ENCODE data around the gene TBC1D10A.

Gene TBC1D10A, protein sequence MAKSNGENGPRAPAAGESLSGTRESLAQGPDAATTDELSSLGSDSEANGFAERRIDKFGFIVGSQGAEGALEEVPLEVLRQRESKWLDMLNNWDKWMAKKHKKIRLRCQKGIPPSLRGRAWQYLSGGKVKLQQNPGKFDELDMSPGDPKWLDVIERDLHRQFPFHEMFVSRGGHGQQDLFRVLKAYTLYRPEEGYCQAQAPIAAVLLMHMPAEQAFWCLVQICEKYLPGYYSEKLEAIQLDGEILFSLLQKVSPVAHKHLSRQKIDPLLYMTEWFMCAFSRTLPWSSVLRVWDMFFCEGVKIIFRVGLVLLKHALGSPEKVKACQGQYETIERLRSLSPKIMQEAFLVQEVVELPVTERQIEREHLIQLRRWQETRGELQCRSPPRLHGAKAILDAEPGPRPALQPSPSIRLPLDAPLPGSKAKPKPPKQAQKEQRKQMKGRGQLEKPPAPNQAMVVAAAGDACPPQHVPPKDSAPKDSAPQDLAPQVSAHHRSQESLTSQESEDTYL

DNA sequence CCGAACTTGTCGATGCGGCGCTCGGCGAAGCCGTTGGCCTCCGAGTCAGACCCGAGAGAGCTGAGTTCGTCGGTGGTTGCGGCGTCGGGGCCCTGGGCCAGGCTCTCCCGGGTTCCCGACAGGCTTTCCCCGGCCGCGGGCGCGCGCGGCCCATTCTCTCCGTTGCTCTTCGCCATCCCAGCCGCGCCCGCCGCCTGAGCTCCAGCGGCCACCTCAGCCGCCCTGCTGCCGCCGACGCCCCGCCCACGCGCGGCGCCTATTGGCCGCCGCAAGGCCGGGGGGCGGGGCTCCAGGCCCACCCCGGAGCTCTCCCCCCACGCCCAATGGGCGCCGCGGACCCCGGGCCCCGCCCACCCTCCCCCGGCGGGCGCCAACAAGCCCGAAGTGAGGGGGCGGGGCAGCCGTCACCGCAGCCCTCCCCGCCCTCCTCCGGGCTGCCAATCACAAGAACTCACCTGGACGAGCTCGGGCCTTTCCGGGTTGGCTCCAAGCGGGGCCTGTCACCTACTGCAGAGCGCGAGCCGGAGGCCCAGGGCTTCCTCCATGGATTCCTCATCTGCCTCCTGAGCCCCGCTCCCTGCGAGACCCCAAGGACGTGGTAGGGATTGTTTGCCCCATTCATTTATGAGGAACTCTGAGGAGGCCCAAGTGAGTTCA, at the start of gene TBC1D10A:
Gene TBC1D10A (minus strand): TSS at position 236 of the 657 bp plus-strand sequence. CDS start 60 bp downstream, at position 176.
- Mint-ChIP-seq H3K9me3 (peaks cover 4% of the 10 kb centered on the region), H3K27ac (peak within 1 kb of the TSS; percentile 88), H3K27me3 (no peaks in the 10 kb centered on the region), H3K4me3 (peak within 1 kb of the TSS; percentile 92), H3K4me1 (peaks cover 50% of the 10 kb centered on the region), H3K36me3 (peaks cover 41% of the 10 kb centered on the region)
- DNase-seq, result peak; percentile 96
- CTCF ChIA-PET, result interaction anchor here (7.4 kb wide), 1 partner anchor 38 kb away, joined by 62 read pairs; the partner anchor contains the start of gene CASTOR1

DNA sequence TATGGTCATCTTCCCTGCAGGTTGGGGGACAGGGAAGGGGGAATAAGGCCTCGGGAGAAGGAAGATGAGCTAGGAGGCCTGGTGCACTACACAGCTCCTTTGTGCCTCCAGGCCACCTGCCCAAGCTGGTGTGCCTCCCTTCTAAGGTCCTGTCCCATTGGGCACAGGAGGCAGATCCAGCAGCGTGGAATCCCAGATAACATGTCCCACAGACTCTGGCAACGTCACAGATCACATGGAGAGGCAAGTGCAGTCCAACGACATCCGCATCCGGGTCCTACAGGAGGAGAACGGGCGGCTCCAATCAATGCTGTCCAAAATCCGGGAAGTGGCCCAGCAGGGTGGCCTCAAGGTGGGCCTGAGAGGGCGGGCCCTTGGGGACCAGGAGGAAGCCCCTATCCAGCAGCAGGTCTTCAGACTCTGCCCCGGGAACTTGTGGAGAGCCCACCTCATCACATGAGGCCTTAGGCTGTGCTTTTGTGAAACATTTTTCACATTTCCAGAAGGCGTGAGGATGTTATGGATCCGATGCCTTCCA, 48.6 kb upstream of the TBC1D10A start:
- Mint-ChIP-seq H3K36me3 (no peaks in the 10 kb centered on the region), H3K9me3 (no peaks in the 10 kb centered on the region), H3K4me1 (no peaks in the 10 kb centered on the region), H3K27me3 (peaks cover 2% of the 10 kb centered on the region), H3K4me3 (no peak overlapping the region), H3K27ac (no peak overlapping the region)
- no peak for DNase-seq
- CTCF ChIA-PET, result interaction anchor here (1.1 kb wide), 1 partner anchor 87 kb away, joined by 3 read pairs; no protein-coding TSS in a partner anchor

DNA sequence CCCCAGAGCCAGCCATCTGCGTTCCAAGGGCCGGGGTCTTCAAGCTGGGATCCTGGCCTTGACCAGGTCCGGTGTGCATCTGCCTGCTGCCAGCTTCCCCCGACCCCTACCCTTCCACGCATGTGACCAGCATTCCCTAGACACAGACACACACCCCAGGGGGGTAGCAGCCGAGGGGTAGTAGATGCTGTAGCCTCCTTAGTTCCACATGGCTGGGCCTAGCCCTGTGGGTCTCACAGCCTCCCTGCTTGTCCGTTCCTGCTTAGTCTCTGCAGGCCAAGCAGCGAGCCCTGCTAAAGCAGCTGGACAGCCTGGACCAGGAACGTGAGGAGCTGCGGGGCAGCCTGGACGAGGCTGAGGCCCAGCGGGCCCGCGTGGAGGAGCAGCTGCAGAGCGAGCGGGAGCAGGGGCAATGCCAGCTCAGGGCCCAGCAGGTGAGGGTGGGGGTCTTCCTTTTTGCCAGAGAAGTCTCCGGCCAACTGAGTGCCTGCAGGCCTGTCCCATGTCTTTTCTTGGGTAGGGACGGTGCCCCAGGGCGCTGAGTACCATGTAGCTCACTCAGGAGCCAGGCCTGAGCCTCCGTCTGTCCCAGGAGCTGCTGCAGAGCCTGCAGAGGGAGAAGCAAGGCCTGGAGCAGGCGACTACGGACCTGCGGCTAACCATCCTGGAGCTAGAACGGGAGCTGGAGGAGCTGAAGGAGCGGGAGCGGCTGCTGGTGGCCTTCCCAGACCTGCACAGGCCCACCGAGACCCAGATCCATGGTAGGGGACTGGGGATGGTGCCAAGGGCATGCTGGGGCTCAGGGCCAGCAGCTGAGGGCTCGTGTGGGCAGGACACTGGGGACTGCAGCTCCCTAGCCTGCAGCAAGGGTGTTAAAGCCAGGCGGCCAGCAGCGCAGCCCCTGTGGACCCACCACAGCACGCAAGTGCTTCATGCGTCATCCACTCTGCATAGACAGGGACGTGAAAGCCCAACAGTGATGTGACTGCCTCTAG, 46.9 kb upstream of the TBC1D10A start:
- CTCF ChIA-PET, result interaction anchor here (0.6 kb wide), 1 partner anchor 36 kb away, joined by 3 read pairs; no protein-coding TSS in a partner anchor
- H3K27ac Mint-ChIP-seq, result no peak overlapping the region
- no peaks in the 10 kb centered on the region for H3K27me3 Mint-ChIP-seq
- H3K36me3 Mint-ChIP-seq, result no peaks in the 10 kb centered on the region
- no peaks in the 10 kb centered on the region for H3K4me1 Mint-ChIP-seq
- H3K9me3 Mint-ChIP-seq, result no peaks in the 10 kb centered on the region
- H3K4me3 Mint-ChIP-seq, result no peak overlapping the region
- no peak for DNase-seq

DNA sequence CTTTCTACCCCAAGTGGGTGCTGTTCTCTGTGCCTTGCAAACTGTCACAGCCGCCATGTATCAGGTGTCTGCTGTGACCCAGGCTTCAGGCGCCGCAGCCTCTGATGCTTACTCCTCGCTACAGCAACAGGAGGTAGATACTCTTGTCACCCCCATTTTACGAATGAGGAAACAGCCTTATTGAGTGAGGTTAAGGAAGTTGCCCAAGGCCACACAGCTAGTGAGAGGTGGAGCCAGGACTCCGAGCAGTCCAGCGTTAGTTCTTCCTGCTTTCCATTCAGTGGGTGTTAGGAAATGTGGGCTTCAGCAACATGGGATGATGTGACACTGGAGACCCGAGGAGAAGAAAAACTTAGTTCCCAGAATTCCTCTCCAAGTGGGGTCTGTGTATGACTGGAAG, 46.2 kb upstream of the TBC1D10A start:
- Mint-ChIP-seq H3K4me3 (no peak overlapping the region), H3K4me1 (no peaks in the 10 kb centered on the region), H3K36me3 (no peaks in the 10 kb centered on the region), H3K9me3 (no peaks in the 10 kb centered on the region), H3K27me3 (no peaks in the 10 kb centered on the region), H3K27ac (no peak overlapping the region)
- no peak for DNase-seq
- CTCF ChIA-PET, result interaction anchor here (0.6 kb wide), 1 partner anchor 35 kb away, joined by 3 read pairs; no protein-coding TSS in a partner anchor

DNA sequence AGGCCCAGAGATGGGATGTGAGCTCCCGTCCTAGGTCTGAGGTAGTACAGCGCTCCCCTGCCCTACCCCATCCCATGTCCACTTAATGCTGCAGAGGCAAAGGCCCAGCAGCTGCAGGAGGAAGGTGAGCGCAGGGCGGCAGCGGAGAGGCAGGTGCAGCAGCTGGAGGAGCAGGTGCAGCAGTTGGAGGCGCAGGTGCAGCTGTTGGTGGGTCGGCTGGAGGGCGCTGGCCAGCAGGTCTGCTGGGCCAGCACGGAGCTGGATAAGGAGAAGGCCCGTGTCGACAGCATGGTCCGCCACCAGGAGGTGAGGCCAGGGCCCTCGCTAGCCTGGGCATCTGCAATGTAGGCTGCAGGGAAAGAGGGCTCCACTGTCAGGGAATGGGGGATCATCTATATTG, 45.2 kb upstream of the TBC1D10A start:
- Mint-ChIP-seq H3K27me3 (no peaks in the 10 kb centered on the region), H3K36me3 (no peaks in the 10 kb centered on the region), H3K9me3 (no peaks in the 10 kb centered on the region), H3K4me3 (no peak overlapping the region), H3K4me1 (no peaks in the 10 kb centered on the region), H3K27ac (no peak overlapping the region)
- no peak for DNase-seq
- CTCF ChIA-PET, result no interaction called here

DNA sequence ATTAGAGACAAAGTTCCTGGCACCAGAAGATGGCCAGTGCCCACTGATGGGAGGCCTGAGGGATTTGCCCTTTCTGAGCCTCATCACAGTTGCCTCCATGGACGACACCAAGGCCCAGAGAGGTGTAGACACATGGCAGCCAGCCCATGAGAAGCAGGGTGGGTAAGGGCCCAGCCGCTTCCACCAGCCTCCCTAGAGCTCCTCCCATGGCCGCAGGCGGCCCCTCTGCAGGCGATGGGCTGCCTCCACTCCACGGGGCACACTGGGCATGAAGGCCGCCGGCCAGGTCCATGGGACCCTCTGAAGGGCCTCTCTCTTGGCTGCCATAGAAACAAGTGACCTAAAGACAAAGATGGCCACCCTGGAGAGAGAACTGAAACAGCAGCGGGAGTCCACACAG, 44.6 kb upstream of the TBC1D10A start:
- Mint-ChIP-seq H3K4me3 (no peak overlapping the region), H3K27me3 (no peaks in the 10 kb centered on the region), H3K4me1 (no peaks in the 10 kb centered on the region), H3K36me3 (peaks cover 2% of the 10 kb centered on the region), H3K27ac (no peak overlapping the region), H3K9me3 (no peaks in the 10 kb centered on the region)
- CTCF ChIA-PET, result no interaction called here
- no peak for DNase-seq

DNA sequence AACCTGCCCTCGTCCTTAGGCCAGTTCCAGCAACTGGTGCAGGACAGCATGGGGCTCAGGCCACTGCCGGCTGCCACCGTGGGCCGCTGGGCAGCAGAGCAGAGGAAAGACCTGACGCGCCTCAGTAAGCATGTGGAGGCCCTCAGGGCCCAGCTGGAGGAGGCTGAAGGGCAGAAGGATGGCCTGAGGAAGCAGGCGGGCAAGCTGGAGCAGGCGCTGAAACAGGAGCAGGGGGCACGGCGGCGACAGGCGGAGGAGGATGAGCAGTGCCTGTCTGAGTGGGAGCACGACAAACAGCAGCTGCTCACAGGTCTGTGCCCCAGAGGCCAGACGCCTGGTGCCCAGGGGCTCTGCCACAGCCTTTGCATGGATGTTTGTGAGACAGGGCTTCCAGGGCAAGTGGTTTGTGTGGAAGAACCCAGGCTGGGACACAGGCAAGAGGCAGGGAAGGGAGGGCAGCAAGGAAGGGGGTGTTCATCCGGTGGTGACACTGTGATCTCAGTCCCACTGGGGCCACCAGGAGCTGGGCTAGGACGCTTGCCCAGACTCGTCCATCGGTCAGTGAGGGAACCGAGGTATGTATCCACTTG, 44.0 kb upstream of the TBC1D10A start:
- no peak overlapping the region for H3K27ac Mint-ChIP-seq
- no peaks in the 10 kb centered on the region for H3K9me3 Mint-ChIP-seq
- H3K27me3 Mint-ChIP-seq, result no peaks in the 10 kb centered on the region
- H3K36me3 Mint-ChIP-seq, result peaks cover 3% of the 10 kb centered on the region
- CTCF ChIA-PET, result no interaction called here
- DNase-seq, result no peak
- no peak overlapping the region for H3K4me3 Mint-ChIP-seq
- no peaks in the 10 kb centered on the region for H3K4me1 Mint-ChIP-seq

DNA sequence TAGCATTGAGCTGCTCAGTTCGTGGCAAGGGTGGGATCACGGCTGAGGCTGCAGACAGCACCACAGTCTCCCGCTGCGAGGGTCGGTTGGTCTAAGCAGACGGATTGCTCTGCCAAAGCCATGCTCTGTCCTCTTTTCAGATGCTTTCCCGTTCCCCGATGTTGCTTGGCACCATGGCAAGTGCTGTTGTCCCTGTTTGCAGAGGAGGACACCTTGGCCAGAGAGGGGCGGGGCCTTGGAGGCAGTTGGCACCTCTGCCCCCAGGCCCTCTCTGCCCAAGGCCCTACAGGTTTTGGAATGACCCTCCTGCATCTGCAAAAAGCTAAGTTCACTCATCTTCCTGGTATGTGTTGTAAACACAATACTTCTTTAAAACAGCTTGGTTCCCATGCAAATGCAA, 41.7 kb upstream of the TBC1D10A start:
- H3K4me3 Mint-ChIP-seq, result no peak overlapping the region
- no peaks in the 10 kb centered on the region for H3K27me3 Mint-ChIP-seq
- no peak for DNase-seq
- no peak overlapping the region for H3K27ac Mint-ChIP-seq
- CTCF ChIA-PET, result interaction anchor here (0.7 to 1.2 kb wide), 3 partner anchors 18 to 81 kb away, joined by 3 to 6 read pairs (median 3); no protein-coding TSS in a partner anchor
- H3K4me1 Mint-ChIP-seq, result no peaks in the 10 kb centered on the region
- no peaks in the 10 kb centered on the region for H3K9me3 Mint-ChIP-seq
- H3K36me3 Mint-ChIP-seq, result peaks cover 3% of the 10 kb centered on the region

DNA sequence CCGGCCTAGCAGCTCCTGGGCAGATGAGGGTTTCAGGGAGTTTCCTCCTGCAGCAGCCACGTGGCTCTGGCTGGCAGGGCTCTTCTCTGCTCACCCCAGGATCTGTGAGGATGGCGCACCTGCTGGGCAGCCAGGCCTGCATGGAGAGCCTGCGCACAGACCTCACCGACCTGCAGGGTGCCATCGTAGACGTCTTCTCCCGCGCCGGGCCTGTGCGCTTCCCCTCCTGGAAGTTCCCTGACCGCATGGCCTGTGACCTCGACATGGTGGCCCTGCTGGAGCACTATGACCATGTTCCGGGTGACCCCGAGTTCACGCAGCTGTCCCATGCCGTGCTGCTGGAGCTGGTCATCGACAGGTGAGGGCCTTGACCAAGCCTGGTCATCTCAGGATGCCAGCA, 39.1 kb upstream of the TBC1D10A start:
- no peaks in the 10 kb centered on the region for H3K9me3 Mint-ChIP-seq
- H3K36me3 Mint-ChIP-seq, result peaks cover 3% of the 10 kb centered on the region
- no peak overlapping the region for H3K27ac Mint-ChIP-seq
- no peaks in the 10 kb centered on the region for H3K27me3 Mint-ChIP-seq
- H3K4me1 Mint-ChIP-seq, result no peaks in the 10 kb centered on the region
- no peak for DNase-seq
- no peak overlapping the region for H3K4me3 Mint-ChIP-seq
- CTCF ChIA-PET, result no interaction called here

DNA sequence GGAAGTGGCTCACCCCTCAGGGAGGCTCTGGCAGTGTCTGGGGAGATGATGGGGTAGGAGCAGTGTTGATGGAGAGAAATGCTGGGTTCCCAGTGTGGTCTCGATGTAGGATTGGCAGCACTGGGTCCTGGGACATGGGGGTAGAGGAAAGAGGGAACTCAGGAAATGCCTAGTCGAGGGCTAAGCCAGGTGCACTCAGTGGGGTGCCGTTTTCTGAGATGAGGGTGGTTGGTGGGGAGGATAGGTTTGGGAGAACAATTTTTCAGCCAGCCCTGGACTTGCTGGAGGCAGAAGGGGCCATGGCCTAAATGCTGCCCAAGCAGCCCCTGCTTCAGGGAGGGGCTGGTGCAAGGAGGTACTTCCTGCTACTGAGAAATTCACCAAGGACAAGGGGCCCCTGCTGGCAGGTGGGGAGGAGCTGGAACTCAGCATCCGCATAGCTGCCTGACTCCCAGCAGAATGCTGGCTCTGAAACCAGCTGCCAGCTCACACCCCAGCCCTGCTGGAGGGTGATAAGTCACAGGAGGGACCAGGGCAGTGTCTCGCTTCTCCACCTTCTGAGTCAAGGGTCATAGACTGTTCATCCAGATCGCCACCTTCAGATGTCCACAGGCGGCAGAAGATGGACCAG, 36.0 kb upstream of the TBC1D10A start:
- H3K36me3 Mint-ChIP-seq, result peaks cover 3% of the 10 kb centered on the region
- CTCF ChIA-PET, result interaction anchor here (1.5 kb wide), 1 partner anchor 25 kb away, joined by 4 read pairs; the partner anchor contains the start of gene RNF215
- no peak overlapping the region for H3K4me3 Mint-ChIP-seq
- H3K27ac Mint-ChIP-seq, result no peak overlapping the region
- H3K27me3 Mint-ChIP-seq, result peaks cover 7% of the 10 kb centered on the region
- H3K4me1 Mint-ChIP-seq, result peaks cover 7% of the 10 kb centered on the region
- no peak for DNase-seq
- H3K9me3 Mint-ChIP-seq, result no peaks in the 10 kb centered on the region

DNA sequence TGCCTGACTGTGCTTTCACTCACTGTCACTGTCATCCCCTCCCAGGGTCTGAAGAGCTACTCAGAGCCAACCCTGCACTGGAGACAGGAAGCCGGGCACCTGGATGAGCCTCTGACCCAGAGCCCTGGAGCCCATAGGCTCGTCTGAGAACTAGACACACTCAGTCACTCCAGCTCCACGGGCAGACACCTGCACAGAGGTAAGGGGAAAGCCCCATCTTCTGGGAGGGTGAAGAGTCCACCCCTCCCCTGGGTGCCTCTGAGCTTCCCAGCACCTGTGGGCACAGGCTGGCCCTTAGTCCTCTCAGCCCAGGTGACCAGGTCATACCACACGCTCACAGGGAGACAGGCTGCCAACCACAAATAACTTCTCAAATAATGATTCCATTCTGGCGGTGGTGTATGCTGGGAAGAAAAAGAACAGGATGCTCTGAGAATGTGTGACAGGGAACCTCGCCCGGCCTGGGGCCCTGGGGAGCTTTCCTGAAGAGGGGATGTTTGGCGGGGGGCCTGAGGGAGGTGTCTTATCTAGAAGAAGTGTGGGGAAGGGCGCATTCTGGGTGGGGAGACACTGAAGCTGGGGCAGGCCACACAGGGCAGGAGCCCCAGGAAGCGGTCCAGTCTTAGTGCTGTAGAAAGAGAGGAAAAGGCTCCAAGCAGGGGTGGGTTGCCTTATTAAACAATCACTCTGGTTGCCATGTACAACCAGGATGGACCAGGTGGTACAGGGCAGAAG, 35.3 kb upstream of the TBC1D10A start:
- peaks cover 14% of the 10 kb centered on the region for H3K27me3 Mint-ChIP-seq
- DNase-seq, result no peak
- H3K27ac Mint-ChIP-seq, result no peak overlapping the region
- H3K9me3 Mint-ChIP-seq, result no peaks in the 10 kb centered on the region
- CTCF ChIA-PET, result no interaction called here
- peaks cover 3% of the 10 kb centered on the region for H3K36me3 Mint-ChIP-seq
- H3K4me1 Mint-ChIP-seq, result peaks cover 11% of the 10 kb centered on the region
- no peak overlapping the region for H3K4me3 Mint-ChIP-seq

DNA sequence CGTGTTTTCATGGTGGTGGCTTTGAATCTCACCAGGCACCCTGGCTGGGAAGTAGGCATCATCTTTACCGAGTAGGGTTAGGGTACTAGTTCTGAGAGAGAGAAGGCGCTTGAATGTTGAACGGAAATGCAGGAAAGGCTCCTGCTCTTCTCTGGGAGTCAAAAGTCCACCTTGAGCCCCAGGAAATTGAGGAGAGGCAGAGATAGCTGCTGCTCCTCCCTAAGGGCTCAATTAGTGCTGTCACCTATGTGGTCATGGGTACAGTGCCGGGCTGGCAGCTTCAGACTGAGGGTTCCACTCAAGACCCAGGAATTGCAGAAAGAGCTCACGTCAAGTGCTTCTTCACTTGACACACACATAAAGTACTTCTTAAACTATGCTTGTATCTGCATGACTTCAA, 31.8 kb upstream of the TBC1D10A start:
- no peak overlapping the region for H3K4me3 Mint-ChIP-seq
- no peaks in the 10 kb centered on the region for H3K9me3 Mint-ChIP-seq
- no peak for DNase-seq
- H3K27ac Mint-ChIP-seq, result no peak overlapping the region
- peaks cover 18% of the 10 kb centered on the region for H3K27me3 Mint-ChIP-seq
- peaks cover 42% of the 10 kb centered on the region for H3K4me1 Mint-ChIP-seq
- CTCF ChIA-PET, result interaction anchor here (1.8 kb wide), 1 partner anchor 70 kb away, joined by 9 read pairs; the partner anchor contains the start of gene CASTOR1
- peaks cover 15% of the 10 kb centered on the region for H3K36me3 Mint-ChIP-seq
